PC-3 (cell line): ENCODE data around the gene STX3. TPM values are rescaled to one million over a fixed set of nuclear protein-coding genes. Genes with fewer than 3 reads are reported as not detected.

ENCODE experiments used
- ATAC-seq: fragments of 200-7000 bp; cut with Tn5 transposase; 2 replicates; pipeline ENCODE4 v1.9.1; 2020; ENCODE audit warnings: mild to moderate bottlenecking, moderate library complexity
- BruUV-seq: library from RNA; stranded (reverse); fragments of 400-500 nt; replicated peaks from 2 replicates; lab custom pipeline; 2021; lab: Mats Ljungman, UMichigan
- CTCF ChIA-PET: fragments of 300-600 bp; sonication (Branson Sonifier 250); formaldehyde crosslinking; loops from one replicate; lab custom pipeline; 2022; ENCODE audit warnings: antibody characterized with exemption; lab: Charles Lee
- POLR2A ChIA-PET: fragments of 300-600 bp; sonication (Branson Sonifier 250); formaldehyde crosslinking; loops from one replicate; lab custom pipeline; 2022; ENCODE audit warnings: antibody characterized with exemption; ENCODE audit not compliant: unreplicated experiment; lab: Charles Lee
- DNase-seq: peaks from one replicate; pipeline ENCODE4 v3.0.0-alpha.2; 2015
- H2AFZ ChIP-seq: fragments of 300-600 bp; sonication (generic); 2 replicates; pipeline ENCODE4 v1.6.0; 2016; ENCODE audit warnings: antibody characterized with exemption, low read length
- H3F3A ChIP-seq: fragments of 300-600 bp; sonication (generic); one replicate; pipeline ENCODE4 v1.6.0; 2017; ENCODE audit warnings: antibody characterized with exemption, low read length, control low read depth, mild to moderate bottlenecking; ENCODE audit not compliant: unreplicated experiment
- H3K27ac ChIP-seq: fragments of 300-600 bp; sonication (generic); 2 replicates; pipeline ENCODE4 v1.5.1; 2016; ENCODE audit warnings: mild to moderate bottlenecking, low read length
- H3K27me3 ChIP-seq: fragments of 300-600 bp; sonication (generic); 2 replicates; pipeline ENCODE4 v1.6.1; 2016; ENCODE audit warnings: low read length, mixed read lengths
- H3K36me3 ChIP-seq: fragments of 300-600 bp; sonication (generic); 2 replicates; pipeline ENCODE4 v1.6.1; 2016; ENCODE audit warnings: low read depth, mixed run types, low read length, mixed read lengths
- H3K4me1 ChIP-seq: fragments of 300-600 bp; sonication (generic); 2 replicates; pipeline ENCODE4 v1.5.1; 2016; ENCODE audit warnings: low read length; ENCODE audit not compliant: insufficient read depth
- H3K4me2 ChIP-seq: fragments of 300-600 bp; sonication (generic); 2 replicates; pipeline ENCODE4 v1.6.0; 2016; ENCODE audit warnings: low read length
- H3K4me3 ChIP-seq: fragments of 300-600 bp; sonication (generic); 2 replicates; pipeline ENCODE4 v1.5.1; 2016; ENCODE audit warnings: mild to moderate bottlenecking, low read length, mixed read lengths
- H3K79me2 ChIP-seq: fragments of 300-600 bp; sonication (generic); 2 replicates; pipeline ENCODE4 v1.6.1; 2017; ENCODE audit warnings: low read length, mixed read lengths
- H3K9ac ChIP-seq: fragments of 300-600 bp; sonication (generic); 2 replicates; pipeline ENCODE4 v1.6.0; 2016; ENCODE audit warnings: mild to moderate bottlenecking, low read length
- H3K9me2 ChIP-seq: fragments of 300-600 bp; sonication (generic); replicated peaks from 2 replicates; pipeline ENCODE4 v1.6.1; 2016; ENCODE audit warnings: mixed run types, low read length, mixed read lengths
- H3K9me3 ChIP-seq: fragments of 300-600 bp; sonication (generic); 2 replicates; pipeline ENCODE4 v1.6.1; 2016; ENCODE audit warnings: low read length, mixed read lengths
- H4K20me1 ChIP-seq: fragments of 300-600 bp; sonication (generic); 2 replicates; pipeline ENCODE4 v1.6.1; 2016; ENCODE audit warnings: low read length, mixed read lengths
- EZH2 ChIP-seq: fragments of 300-600 bp; sonication (generic); IDR thresholded peaks from one replicate; pipeline ENCODE4 v1.6.1; 2017; ENCODE audit warnings: antibody characterized with exemption, mild to moderate bottlenecking, low read length; ENCODE audit not compliant: unreplicated experiment
- EZH2phosphoT487 ChIP-seq: fragments of 300-600 bp; sonication (generic); IDR thresholded peaks from 2 replicates; pipeline ENCODE4 v1.6.1; 2018; ENCODE audit warnings: mild to moderate bottlenecking, antibody characterized with exemption, low read length, borderline replicate concordance
- intact Hi-C: fragments of 100-400 bp; cut with micrococcal nuclease; formaldehyde crosslinking; loops from 2 replicates; pipeline ENCODE4 v1.9.0; 2023
- total RNA-seq: library from RNA; depleted of rRNA; stranded (reverse); fragments of >200 nt; gene quantifications from 2 replicates; pipeline ENCODE4 v1.2.3, GENCODE V29; 2014
- TF ChIP-seq, protein P1 (sequence below): fragments of 300-600 bp; sonication (generic); conservative IDR thresholded peaks from 2 replicates; pipeline ENCODE4 v1.5.1; 2017; ENCODE audit warnings: antibody characterized with exemption, low read depth, mild to moderate bottlenecking, low read length

STX3 gene
- total RNA-seq, 1 experiment from 2014 or later, result 49.8 TPM

DNA sequence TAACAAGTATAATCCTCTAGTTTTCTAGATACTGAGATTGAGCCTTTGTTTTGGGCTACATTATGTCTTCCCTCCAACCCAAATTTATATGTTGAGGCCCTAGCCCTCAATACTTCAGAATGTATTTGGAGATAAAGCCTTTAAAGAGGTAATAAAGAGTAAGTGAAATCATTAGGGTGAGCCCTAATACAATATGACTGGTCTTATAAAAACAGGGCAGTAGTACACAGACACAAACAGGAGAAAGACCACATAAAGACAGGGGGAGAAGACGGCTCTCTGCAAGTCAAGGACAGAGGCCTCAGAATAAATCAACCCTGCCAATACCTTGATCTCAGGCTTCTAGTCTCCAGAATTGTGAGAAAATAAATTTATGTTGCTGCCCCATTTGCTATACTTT, 47.8 kb upstream of the STX3 start:
- Histone ChIP-seq H3K36me3 (no peaks in the 10 kb centered on the region), H3K4me3 (no peak overlapping the region), H3K4me1 (peaks cover 12% of the 10 kb centered on the region), H3K9me2 (no peaks in the 10 kb centered on the region), H3K79me2 (no peaks in the 10 kb centered on the region), H2AFZ (no peak overlapping the region), H3F3A (peaks cover 3% of the 10 kb centered on the region), H3K9me3 (no peaks in the 10 kb centered on the region), H4K20me1 (no peaks in the 10 kb centered on the region), H3K27me3 (peaks cover 4% of the 10 kb centered on the region; the same call in 1 of the 2 replicates), H3K27ac (no peak overlapping the region), H3K4me2 (no peak overlapping the region), H3K9ac (no peak overlapping the region)
- ATAC-seq, result no peak
- TF ChIP-seq, protein P1, sequence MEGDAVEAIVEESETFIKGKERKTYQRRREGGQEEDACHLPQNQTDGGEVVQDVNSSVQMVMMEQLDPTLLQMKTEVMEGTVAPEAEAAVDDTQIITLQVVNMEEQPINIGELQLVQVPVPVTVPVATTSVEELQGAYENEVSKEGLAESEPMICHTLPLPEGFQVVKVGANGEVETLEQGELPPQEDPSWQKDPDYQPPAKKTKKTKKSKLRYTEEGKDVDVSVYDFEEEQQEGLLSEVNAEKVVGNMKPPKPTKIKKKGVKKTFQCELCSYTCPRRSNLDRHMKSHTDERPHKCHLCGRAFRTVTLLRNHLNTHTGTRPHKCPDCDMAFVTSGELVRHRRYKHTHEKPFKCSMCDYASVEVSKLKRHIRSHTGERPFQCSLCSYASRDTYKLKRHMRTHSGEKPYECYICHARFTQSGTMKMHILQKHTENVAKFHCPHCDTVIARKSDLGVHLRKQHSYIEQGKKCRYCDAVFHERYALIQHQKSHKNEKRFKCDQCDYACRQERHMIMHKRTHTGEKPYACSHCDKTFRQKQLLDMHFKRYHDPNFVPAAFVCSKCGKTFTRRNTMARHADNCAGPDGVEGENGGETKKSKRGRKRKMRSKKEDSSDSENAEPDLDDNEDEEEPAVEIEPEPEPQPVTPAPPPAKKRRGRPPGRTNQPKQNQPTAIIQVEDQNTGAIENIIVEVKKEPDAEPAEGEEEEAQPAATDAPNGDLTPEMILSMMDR, result no peak
- intact Hi-C loops, result no loop called here
- POLR2A ChIA-PET, result no interaction called here
- no TSS peak for BruUV-seq
- CTCF ChIA-PET, result no interaction called here
- DNase-seq, result no peak

- Histone ChIP-seq H3K9me3 (no peaks in the 10 kb centered on the region), H3K4me1 (peaks cover 12% of the 10 kb centered on the region), H3K9ac (no peak overlapping the region), H4K20me1 (no peaks in the 10 kb centered on the region), H3K4me3 (no peak overlapping the region), H3K36me3 (no peaks in the 10 kb centered on the region), H3F3A (peaks cover 3% of the 10 kb centered on the region), H3K4me2 (no peak overlapping the region), H3K9me2 (no peaks in the 10 kb centered on the region), H3K27me3 (peaks cover 11% of the 10 kb centered on the region; the same call in 1 of the 2 replicates), H2AFZ (no peak overlapping the region), H3K79me2 (no peaks in the 10 kb centered on the region), H3K27ac (no peak overlapping the region)
- TF ChIP-seq, protein P1, result no peak
- no peak for TF ChIP-seq EZH2phosphoT487
- no peak for TF ChIP-seq EZH2
- CTCF ChIA-PET, result no interaction called here
- BruUV-seq, result no TSS peak
- ATAC-seq (no peak), DNase-seq (no peak)
- POLR2A ChIA-PET, result no interaction called here
- intact Hi-C loops, result no loop called here
Measured at GRCh38 chr11:59708537-59708936, 46.6 kb upstream of the STX3 start.

- Histone ChIP-seq H3K4me1 (peaks cover 12% of the 10 kb centered on the region), H3K9me2 (no peaks in the 10 kb centered on the region), H3K9me3 (no peaks in the 10 kb centered on the region), H2AFZ (no peak overlapping the region), H3K4me3 (no peak overlapping the region), H3K27me3 (peaks cover 23% of the 10 kb centered on the region), H3K9ac (no peak overlapping the region), H3K36me3 (no peaks in the 10 kb centered on the region), H3K4me2 (no peak overlapping the region), H3K27ac (no peak overlapping the region), H3F3A (peaks cover 3% of the 10 kb centered on the region), H4K20me1 (no peaks in the 10 kb centered on the region), H3K79me2 (no peaks in the 10 kb centered on the region)
- BruUV-seq, result no TSS peak
- intact Hi-C loops, result no loop called here
- TF ChIP-seq EZH2 (no peak), EZH2phosphoT487 (no peak)
- TF ChIP-seq, protein P1, result no peak
- CTCF ChIA-PET, result no interaction called here
- ATAC-seq (no peak), DNase-seq (no peak)
- POLR2A ChIA-PET, result no interaction called here
Measured at GRCh38 chr11:59710136-59710847, 44.9 kb upstream of the STX3 start.
